HG03442 (cell line): ENCODE results near the gene RCSD1.

Experiments
- ATAC-seq: cut with Tn5 transposase; IDR thresholded peaks from one replicate; pipeline ENCODE4 v1.9.1; 2021; ENCODE audit warnings: mild to moderate bottlenecking, moderate library complexity; ENCODE audit not compliant: unreplicated experiment

The RCSD1 gene

GRCh38 chr1:167663002-167663772 lies 33.2 kb downstream of the RCSD1 start:
- ATAC-seq, result peak; percentile 62

- ATAC-seq, result no peak
Measured at GRCh38 chr1:167665469-167665868, 35.4 kb downstream of the RCSD1 start.

- no peak for ATAC-seq
Measured at GRCh38 chr1:167666416-167666815, 36.4 kb downstream of the RCSD1 start.

GRCh38 chr1:167667536-167667935 lies 37.5 kb downstream of the RCSD1 start:
- ATAC-seq, result no peak

- ATAC-seq, result peak; percentile 71
Measured at GRCh38 chr1:167668108-167668507, 38.1 kb downstream of the RCSD1 start.

- peak; percentile 50 for ATAC-seq
Measured at GRCh38 chr1:167669209-167670124, 39.4 kb downstream of the RCSD1 start.

- no peak for ATAC-seq
Measured at GRCh38 chr1:167670563-167670962, 40.5 kb downstream of the RCSD1 start.

- ATAC-seq, result no peak
Measured at GRCh38 chr1:167671727-167672511, 41.9 kb downstream of the RCSD1 start.

- no peak for ATAC-seq
Measured at GRCh38 chr1:167672831-167673230, 42.8 kb downstream of the RCSD1 start.

GRCh38 chr1:167673265-167673664 lies 43.2 kb downstream of the RCSD1 start:
- ATAC-seq, result no peak

- ATAC-seq, result no peak
Measured at GRCh38 chr1:167674156-167674555, 44.1 kb downstream of the RCSD1 start.

GRCh38 chr1:167675440-167675839 lies 45.4 kb downstream of the RCSD1 start:
- ATAC-seq, result no peak

GRCh38 chr1:167676205-167676915 lies 46.3 kb downstream of the RCSD1 start:
- ATAC-seq, result peak; percentile 43

- ATAC-seq, result peak; percentile 22
Measured at GRCh38 chr1:167676916-167677848, 47.1 kb downstream of the RCSD1 start.

- no peak for ATAC-seq
Measured at GRCh38 chr1:167678422-167678821, 48.4 kb downstream of the RCSD1 start.

- ATAC-seq, result no peak
Measured at GRCh38 chr1:167678838-167679237, 48.8 kb downstream of the RCSD1 start.

- no peak for ATAC-seq
Measured at GRCh38 chr1:167679714-167680113, 49.7 kb downstream of the RCSD1 start.

- ATAC-seq, result no peak
Measured at GRCh38 chr1:167681024-167681423, 51.0 kb downstream of the RCSD1 start.

GRCh38 chr1:167681451-167682098 lies 51.5 kb downstream of the RCSD1 start:
- no peak for ATAC-seq
